Stimulated activated CD8-positive, alpha-beta memory T cell treated with anti-CD3 and anti-CD28 coated beads, Interleukin-4, amount 100 ng/mL, for 1 hour (primary cell): ENCODE results near the gene TAB2.
"Not testable (repeated sequence)": the region's sequence is repeated elsewhere in the genome, so short reads cannot be mapped to it uniquely, and the experiment has no call there.

Experiments used
- DNase-seq, 2 donors: peaks; one replicate each; pipeline ENCODE4 v3.0.0-alpha.2; 2020; ENCODE audit warnings: low read depth in 2 of 2, low spot score in 1 of 2

The TAB2 gene

GRCh38 chr6:149313070-149313469 lies 4.4 kb upstream of the TAB2 start:
- DNase-seq: no peak

- no peak for DNase-seq
Observed at GRCh38 chr6:149313861-149314260, 3.7 kb upstream of the TAB2 start.

GRCh38 chr6:149314325-149314905 lies 3.1 kb upstream of the TAB2 start:
- no peak for DNase-seq

GRCh38 chr6:149316108-149316727 lies 1.3 kb upstream of the TAB2 start:
- no peak for DNase-seq

- peak; percentile 77 to 79 for DNase-seq
Observed at GRCh38 chr6:149316740-149317643, 520 bp upstream of the TAB2 start.

- no peak for DNase-seq
Observed at GRCh38 chr6:149318581-149319286, 1.2 kb downstream of the TAB2 start.

- no peak for DNase-seq
Observed at GRCh38 chr6:149319422-149319821, 1.9 kb downstream of the TAB2 start.

- not testable (repeated sequence) for DNase-seq
Observed at GRCh38 chr6:149320016-149320415, 2.5 kb downstream of the TAB2 start.

GRCh38 chr6:149320796-149321195 lies 3.3 kb downstream of the TAB2 start:
- no peak for DNase-seq

- DNase-seq: no peak
Observed at GRCh38 chr6:149323353-149323752, 5.8 kb downstream of the TAB2 start.

- DNase-seq: no peak
Observed at GRCh38 chr6:149323925-149324324, 6.4 kb downstream of the TAB2 start.

- DNase-seq: no peak
Observed at GRCh38 chr6:149324428-149324827, 6.9 kb downstream of the TAB2 start.

GRCh38 chr6:149325648-149326236 lies 8.2 kb downstream of the TAB2 start:
- no peak for DNase-seq

- no peak for DNase-seq
Observed at GRCh38 chr6:149327638-149328037, 10.1 kb downstream of the TAB2 start.

GRCh38 chr6:149328083-149328482 lies 10.6 kb downstream of the TAB2 start:
- DNase-seq: no peak

- DNase-seq: no peak
Observed at GRCh38 chr6:149329529-149329928, 12.0 kb downstream of the TAB2 start.

- DNase-seq: no peak
Observed at GRCh38 chr6:149330133-149330532, 12.6 kb downstream of the TAB2 start.

- no peak for DNase-seq
Observed at GRCh38 chr6:149331043-149331807, 13.7 kb downstream of the TAB2 start.

GRCh38 chr6:149331871-149332270 lies 14.4 kb downstream of the TAB2 start:
- DNase-seq: no peak

- no peak for DNase-seq
Observed at GRCh38 chr6:149332602-149333265, 15.2 kb downstream of the TAB2 start.
